A673 (cell line): ENCODE measurements around the gene OR13C8. TPM values are rescaled to one million over a fixed set of nuclear protein-coding genes. Genes with fewer than 3 reads are reported as not detected.
"Not testable (repeated sequence)": the region's sequence is repeated elsewhere in the genome, so short reads cannot be mapped to it uniquely, and the experiment has no call there.

Experiments used
- Bru-seq: library from RNA; stranded (reverse); fragments of 400-500 nt; gene quantifications from one replicate; lab custom pipeline; 2021; lab: Mats Ljungman, UMichigan
- BruChase-seq, 2 experiments: library from RNA; stranded (reverse); fragments of 400-500 nt; gene quantifications; one replicate each; lab custom pipeline; 2021; lab: Mats Ljungman, UMichigan
- BruUV-seq: library from RNA; stranded (reverse); fragments of 400-500 nt; replicated peaks from 2 replicates; lab custom pipeline; 2021; lab: Mats Ljungman, UMichigan
- CTCF ChIA-PET: fragments of 300-600 bp; sonication (Branson Sonifier 250); formaldehyde crosslinking; loops from one replicate; lab custom pipeline; 2022; ENCODE audit warnings: antibody characterized with exemption; lab: Charles Lee
- POLR2A ChIA-PET: fragments of 300-600 bp; sonication (Branson Sonifier 250); formaldehyde crosslinking; loops from one replicate; lab custom pipeline; 2022; ENCODE audit warnings: antibody characterized with exemption; ENCODE audit not compliant: low non-redundant PET; lab: Charles Lee
- DNase-seq: peaks from one replicate; pipeline ENCODE4 v3.0.0-alpha.2; 2015; ENCODE audit warnings: low spot score
- H3K27ac ChIP-seq: fragments of 200-600 bp; sonication (generic); 2 replicates; pipeline ENCODE4 v1.5.1; 2016; ENCODE audit warnings: mixed run types, low read depth, mild to moderate bottlenecking, mixed read lengths, antibody characterized with exemption, low read length; ENCODE audit not compliant: poor library complexity, severe bottlenecking
- H3K27me3 ChIP-seq: fragments of 200-600 bp; sonication (generic); replicated peaks from 2 replicates; pipeline ENCODE4 v1.6.1; 2017; ENCODE audit warnings: mixed run types, low read depth, mild to moderate bottlenecking, mixed read lengths, antibody characterized with exemption, low read length; ENCODE audit not compliant: insufficient read depth, poor library complexity
- H3K36me3 ChIP-seq: fragments of 200-600 bp; sonication (generic); 2 replicates; pipeline ENCODE4 v1.6.1; 2016; ENCODE audit warnings: mixed run types, mild to moderate bottlenecking, mixed read lengths, antibody characterized with exemption, low read length; ENCODE audit not compliant: insufficient read depth, poor library complexity, severe bottlenecking
- H3K4me1 ChIP-seq: fragments of 200-600 bp; sonication (generic); 2 replicates; pipeline ENCODE4 v1.6.1; 2017; ENCODE audit warnings: mixed run types, mild to moderate bottlenecking, mixed read lengths, antibody characterized with exemption, low read length; ENCODE audit not compliant: insufficient read depth, poor library complexity, severe bottlenecking
- H3K4me3 ChIP-seq: fragments of 200-600 bp; sonication (generic); 2 replicates; pipeline ENCODE4 v1.5.1; 2016; ENCODE audit warnings: low read depth, mixed run types, mild to moderate bottlenecking, mixed read lengths, low read length; ENCODE audit not compliant: poor library complexity, severe bottlenecking
- H3K9me3 ChIP-seq: fragments of 200-600 bp; sonication (generic); 2 replicates; pipeline ENCODE4 v1.6.1; 2016; ENCODE audit warnings: mixed run types, low read depth, mild to moderate bottlenecking, mixed read lengths, antibody characterized with exemption, low read length; ENCODE audit not compliant: poor library complexity, severe bottlenecking
- CTCF ChIP-seq: fragments of 300-800, 200-600 bp; sonication (generic); conservative IDR thresholded peaks from 2 replicates; pipeline ENCODE4 v1.5.1; 2017; ENCODE audit warnings: low read depth, mild to moderate bottlenecking, antibody characterized with exemption, low read length, moderate library complexity, mixed read lengths
- EZH2 ChIP-seq: fragments of 200-600 bp; sonication (generic); IDR thresholded peaks from 2 replicates; pipeline ENCODE4 v1.6.1; 2017; ENCODE audit warnings: borderline replicate concordance, low read depth, mild to moderate bottlenecking, mixed read lengths, antibody characterized with exemption, low read length; ENCODE audit not compliant: poor library complexity, severe bottlenecking
- intact Hi-C: fragments of 100-400 bp; cut with micrococcal nuclease; formaldehyde crosslinking; loops from one replicate; pipeline ENCODE4 v1.10.0; 2022; ENCODE audit not compliant: unreplicated experiment
- long read RNA-seq: library from polyadenylated mRNA; stranded (forward); transcript quantifications from one replicate; pipeline ENCODE4 v2.0.0, GENCODE V29; 2022
- total RNA-seq: library from RNA; stranded (reverse); gene quantifications from 2 replicates; pipeline ENCODE4 v1.2.3, GENCODE V29; 2021

Gene OR13C8
- total RNA-seq, result not detected in 2 replicates
- not detected for Bru-seq, nascent RNA
- not detected for BruChase-seq, experiment 1, labeled RNA remaining after a 2-hour chase
- not detected for BruChase-seq, experiment 2, labeled RNA remaining after a 6-hour chase
- long read RNA-seq, result 0 reads

- CTCF ChIA-PET, result no interaction called here
- no peaks in the 10 kb centered on the region for H3K36me3 ChIP-seq
- TF ChIP-seq EZH2 (no peak), CTCF (no peak)
These were observed at the start of gene OR13C8 for GRCh38 chr9:104568868-104569267. TSS of gene OR13C8 (plus strand) at chr9:104569168. CDS start at chr9:104569168, 0 bp downstream.

GRCh38 chr9:104520241-104520640 is 48.7 kb upstream of the OR13C8 start:
- H3K27ac ChIP-seq, H3K4me3 ChIP-seq, H3K9me3 ChIP-seq, intact Hi-C loops, POLR2A ChIA-PET, H3K36me3 ChIP-seq, H3K4me1 ChIP-seq, H3K27me3 ChIP-seq, DNase-seq, BruUV-seq, CTCF ChIA-PET: not testable (repeated sequence)

More at GRCh38 chr9:104568868-104569267, at the start of gene OR13C8:
- BruUV-seq, result no TSS peak
- DNase-seq, result no peak
- intact Hi-C loops, result no loop called here
- Histone ChIP-seq H3K27me3 (no peaks in the 10 kb centered on the region), H3K4me3 (no peak within 1 kb of the TSS), H3K27ac (no peak within 1 kb of the TSS), H3K4me1 (no peaks in the 10 kb centered on the region), H3K9me3 (no peaks in the 10 kb centered on the region)
- POLR2A ChIA-PET, result no interaction called here

- intact Hi-C loops, result no loop called here
- Histone ChIP-seq H3K27me3 (no peaks in the 10 kb centered on the region), H3K36me3 (no peaks in the 10 kb centered on the region), H3K4me3 (no peak within 1 kb of the TSS), H3K9me3 (no peaks in the 10 kb centered on the region), H3K4me1 (no peaks in the 10 kb centered on the region), H3K27ac (no peak within 1 kb of the TSS)
- BruUV-seq, result no TSS peak
- DNase-seq, result no peak
- TF ChIP-seq CTCF, result no peak
- no peak for TF ChIP-seq EZH2
- ChIA-PET CTCF (no interaction called here), POLR2A (no interaction called here)
These were observed 41.9 kb upstream of the OR13C8 start, which contains the start of gene OR13C4 for GRCh38 chr9:104527109-104527508. TSS of gene OR13C4 (minus strand) at chr9:104527209. CDS start at chr9:104527209, 0 bp downstream.

- TF ChIP-seq CTCF (no peak), EZH2 (no peak)
- BruUV-seq, result no TSS peak
- DNase-seq, result no peak
- no peaks in the 10 kb centered on the region for H3K9me3 ChIP-seq
- no peaks in the 10 kb centered on the region for H3K36me3 ChIP-seq
- no peak within 1 kb of the TSS for H3K4me3 ChIP-seq
- no peak within 1 kb of the TSS for H3K27ac ChIP-seq
- ChIA-PET POLR2A (no interaction called here), CTCF (no interaction called here)
- no peaks in the 10 kb centered on the region for H3K27me3 ChIP-seq
- H3K4me1 ChIP-seq, result no peaks in the 10 kb centered on the region
- intact Hi-C loops, result no loop called here
These were observed 32.2 kb upstream of the OR13C8 start, which contains the start of gene OR13C3 for GRCh38 chr9:104536756-104537155. TSS of gene OR13C3 (minus strand) at chr9:104536856. CDS start at chr9:104536723, 133 bp downstream.
